ENCODE results near the gene DAB1.

The DAB1 gene

DNA sequence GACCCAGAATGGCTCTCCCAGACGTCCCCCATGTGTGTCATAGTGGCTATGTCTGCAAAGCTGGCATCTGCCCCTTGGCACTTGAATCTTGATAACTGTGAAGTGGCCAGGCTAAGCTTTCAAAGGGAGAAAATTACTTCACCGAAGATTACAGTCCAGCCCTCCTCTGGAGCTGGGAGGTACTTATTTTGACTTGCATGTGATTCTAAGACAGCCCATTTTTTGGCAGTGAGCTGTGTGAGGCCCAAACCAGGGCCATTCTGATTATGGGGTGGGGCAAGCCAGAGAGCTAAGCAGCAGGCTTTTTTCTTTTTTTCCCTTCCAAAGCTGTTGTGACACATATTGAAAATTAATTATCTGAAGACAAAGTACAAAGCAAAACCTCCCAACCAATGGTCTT, 415.9 kb downstream of the DAB1 start:
- H3K9me3 ChIP-seq (ENCODE audit: control insufficient read depth, low read length) = no peaks in the 10 kb centered on the region
- H3K36me3 ChIP-seq (ENCODE audit: control insufficient read depth, insufficient read depth, low read length) = no peaks in the 10 kb centered on the region
- H3K4me3 ChIP-seq (ENCODE audit: low read length) = no peak overlapping the region
- H3K27me3 ChIP-seq (ENCODE audit: control insufficient read depth, insufficient read depth, low read length) = peaks cover 11% of the 10 kb centered on the region
- H3K9ac ChIP-seq (ENCODE audit: low read length) = no peak overlapping the region
- H3K4me1 ChIP-seq (ENCODE audit: control insufficient read depth, insufficient read depth, low read length) = no peaks in the 10 kb centered on the region

DNA sequence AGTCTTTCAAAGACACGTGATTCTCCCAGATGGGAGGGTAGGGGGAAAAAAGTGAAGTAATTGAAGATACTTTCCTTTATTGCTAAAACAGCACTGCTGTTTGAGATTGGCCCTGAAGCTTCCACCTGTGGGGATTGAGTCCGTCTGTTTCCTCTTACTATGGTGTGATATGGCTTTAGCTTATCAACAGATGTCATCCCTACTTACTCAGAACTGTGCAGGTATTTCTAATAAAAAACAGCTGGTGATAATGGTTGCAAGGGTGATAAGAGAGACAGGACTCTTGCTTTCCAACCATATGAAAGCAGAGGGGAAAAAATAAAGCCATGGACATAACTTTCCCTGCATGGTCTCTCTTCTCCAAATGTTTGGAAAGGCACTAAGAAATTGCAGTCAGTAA, 416.4 kb downstream of the DAB1 start:
- no peaks in the 10 kb centered on the region for H3K36me3 ChIP-seq (ENCODE audit: control insufficient read depth, insufficient read depth, low read length)
- peaks cover 11% of the 10 kb centered on the region for H3K27me3 ChIP-seq (ENCODE audit: control insufficient read depth, insufficient read depth, low read length)
- H3K9me3 ChIP-seq (ENCODE audit: control insufficient read depth, low read length) = no peaks in the 10 kb centered on the region
- no peak overlapping the region for H3K4me3 ChIP-seq (ENCODE audit: low read length)
- no peak overlapping the region for H3K9ac ChIP-seq (ENCODE audit: low read length)
- no peaks in the 10 kb centered on the region for H3K4me1 ChIP-seq (ENCODE audit: control insufficient read depth, insufficient read depth, low read length)

DNA sequence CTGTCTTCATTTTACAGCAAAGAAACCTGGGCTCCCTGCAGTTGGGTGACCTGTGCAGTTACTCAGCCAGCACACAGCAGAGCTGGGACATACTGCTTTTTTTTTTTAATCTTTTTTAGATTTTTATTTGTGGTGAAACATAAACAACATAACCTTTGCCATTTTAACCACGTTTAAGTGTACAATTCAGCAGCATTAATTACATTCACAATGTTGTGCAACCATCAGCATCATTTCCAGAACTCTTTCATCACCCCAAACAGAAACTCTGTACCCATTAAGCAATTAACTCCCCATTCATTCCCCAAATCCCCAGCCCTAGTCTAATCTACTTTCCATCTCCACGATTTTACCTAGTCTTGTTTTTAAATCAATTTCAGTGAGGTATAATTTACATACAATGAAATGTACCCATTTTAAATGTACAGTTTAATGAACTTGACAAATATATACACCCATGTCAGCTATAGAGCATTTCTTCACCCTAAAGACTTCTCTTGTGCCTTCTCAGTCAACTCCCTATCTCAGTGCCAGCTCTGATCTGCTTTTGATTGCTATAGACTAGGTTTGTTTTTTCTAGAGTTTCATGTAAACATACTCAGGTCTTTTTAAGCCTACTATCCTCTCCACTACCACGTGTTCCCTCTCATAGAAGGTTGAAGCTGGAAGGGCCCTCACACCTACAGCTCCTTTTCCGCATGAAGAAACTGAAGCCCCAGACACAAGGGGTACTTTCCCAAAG, 420.3 kb downstream of the DAB1 start:
- H3K4me3 ChIP-seq (ENCODE audit: low read length) = no peak overlapping the region
- H3K27me3 ChIP-seq (ENCODE audit: control insufficient read depth, insufficient read depth, low read length) = no peaks in the 10 kb centered on the region
- H3K36me3 ChIP-seq (ENCODE audit: control insufficient read depth, insufficient read depth, low read length) = no peaks in the 10 kb centered on the region
- H3K9me3 ChIP-seq (ENCODE audit: control insufficient read depth, low read length) = no peaks in the 10 kb centered on the region
- H3K9ac ChIP-seq (ENCODE audit: low read length) = no peak overlapping the region
- H3K4me1 ChIP-seq (ENCODE audit: control insufficient read depth, insufficient read depth, low read length) = no peaks in the 10 kb centered on the region

DNA sequence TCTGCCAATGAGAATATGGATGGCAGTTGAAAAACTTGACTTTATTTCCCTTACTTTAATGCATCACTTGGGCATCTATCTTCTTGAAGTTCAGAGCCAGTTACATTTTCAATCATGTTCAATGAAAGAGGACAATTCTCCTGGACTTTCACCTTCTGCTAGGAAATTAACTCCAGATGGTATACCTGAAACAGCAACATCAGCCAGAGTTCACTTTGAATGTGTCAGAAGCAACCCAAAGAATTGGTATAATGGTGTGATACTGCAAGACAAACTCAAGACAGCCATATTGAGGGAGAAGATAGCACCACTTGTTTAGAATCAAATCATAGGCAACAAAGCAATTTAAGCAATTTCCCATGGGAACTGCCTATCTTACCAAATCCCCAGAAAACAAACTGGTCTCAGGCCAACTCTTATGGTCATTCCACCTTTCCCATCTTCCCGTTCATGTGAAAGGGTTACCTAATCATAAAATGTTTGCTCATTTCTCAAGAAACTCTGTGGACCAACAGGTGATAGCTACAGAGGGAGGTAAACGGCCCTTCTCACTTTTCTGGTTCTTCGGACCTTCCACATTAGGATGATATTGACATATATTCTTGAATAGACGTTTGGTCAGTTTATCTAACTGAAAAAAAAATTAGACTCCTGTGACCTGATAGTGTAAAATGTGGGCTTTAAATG, 428.3 kb downstream of the DAB1 start:
- H3K27me3 ChIP-seq (ENCODE audit: control insufficient read depth, insufficient read depth, low read length) = no peaks in the 10 kb centered on the region
- H3K36me3 ChIP-seq (ENCODE audit: control insufficient read depth, insufficient read depth, low read length) = no peaks in the 10 kb centered on the region
- no peaks in the 10 kb centered on the region for H3K4me1 ChIP-seq (ENCODE audit: control insufficient read depth, insufficient read depth, low read length)
- H3K4me3 ChIP-seq (ENCODE audit: low read length) = no peak overlapping the region
- no peak overlapping the region for H3K9ac ChIP-seq (ENCODE audit: low read length)
- H3K9me3 ChIP-seq (ENCODE audit: control insufficient read depth, low read length) = no peaks in the 10 kb centered on the region

DNA sequence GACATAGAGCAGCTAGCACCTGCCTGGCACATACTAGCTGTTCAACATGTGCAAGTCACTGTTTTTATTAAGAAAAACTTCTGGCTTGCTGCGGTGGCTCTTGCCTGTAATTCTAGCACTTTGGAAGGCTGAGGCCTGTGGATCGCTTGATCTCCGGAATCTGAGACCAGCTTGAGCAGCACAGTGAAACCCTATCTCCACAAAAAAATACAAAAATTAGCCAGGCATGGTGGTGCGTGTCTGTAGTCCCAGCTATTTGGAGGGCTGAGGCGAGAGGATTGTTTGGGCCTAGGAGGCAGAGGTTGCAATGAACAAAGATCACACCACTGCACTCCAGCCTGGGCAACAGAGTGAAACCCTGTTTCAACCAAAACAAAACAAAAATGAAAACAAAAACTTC, 430.4 kb downstream of the DAB1 start:
- Histone ChIP-seq H3K4me3 (ENCODE audit: low read length) (no peak overlapping the region), H3K4me1 (ENCODE audit: control insufficient read depth, insufficient read depth, low read length) (no peaks in the 10 kb centered on the region), H3K9me3 (ENCODE audit: control insufficient read depth, low read length) (no peaks in the 10 kb centered on the region), H3K36me3 (ENCODE audit: control insufficient read depth, insufficient read depth, low read length) (no peaks in the 10 kb centered on the region), H3K27me3 (ENCODE audit: control insufficient read depth, insufficient read depth, low read length) (no peaks in the 10 kb centered on the region), H3K9ac (ENCODE audit: low read length) (no peak overlapping the region)

DNA sequence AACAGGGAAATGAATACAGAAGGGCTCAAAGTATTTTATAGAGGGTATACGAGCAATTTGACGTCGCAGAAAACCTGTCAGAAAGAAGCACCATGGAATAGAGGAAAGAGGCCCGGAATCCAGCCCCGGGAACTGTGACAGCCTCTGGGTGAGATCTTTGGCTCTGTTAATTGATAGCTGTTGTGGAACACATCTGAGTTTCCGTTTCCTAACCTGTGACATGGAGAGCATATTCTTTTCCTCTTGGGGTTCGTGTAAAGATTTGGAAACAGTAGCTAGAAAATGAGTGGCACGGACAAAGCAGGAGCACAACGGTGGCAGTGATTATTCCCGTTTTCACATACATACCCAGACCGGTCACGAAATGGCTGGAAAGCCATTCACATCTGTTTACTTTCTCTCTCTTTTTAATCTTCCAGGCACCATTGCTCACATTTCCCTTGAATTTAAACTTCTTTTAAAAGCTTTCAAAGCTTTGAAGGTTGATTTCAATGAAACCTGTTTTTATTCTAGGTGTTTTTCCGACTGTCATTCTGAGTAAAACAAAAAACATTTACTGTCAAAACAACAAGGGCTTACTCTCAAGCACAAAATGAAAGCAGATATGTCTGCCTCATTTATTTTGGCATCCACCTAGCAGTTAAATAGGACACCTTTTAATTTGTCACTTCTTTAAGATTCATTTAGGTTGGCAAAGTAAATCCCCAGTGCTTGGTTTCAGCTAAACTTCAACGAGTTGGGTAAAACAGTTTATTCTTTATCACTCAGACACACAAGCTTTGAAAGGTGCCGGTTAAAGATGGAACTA, 431.3 kb downstream of the DAB1 start:
- H3K9ac ChIP-seq (ENCODE audit: low read length) = no peak overlapping the region
- no peaks in the 10 kb centered on the region for H3K27me3 ChIP-seq (ENCODE audit: control insufficient read depth, insufficient read depth, low read length)
- no peak overlapping the region for H3K4me3 ChIP-seq (ENCODE audit: low read length)
- H3K9me3 ChIP-seq (ENCODE audit: control insufficient read depth, low read length) = no peaks in the 10 kb centered on the region
- no peaks in the 10 kb centered on the region for H3K36me3 ChIP-seq (ENCODE audit: control insufficient read depth, insufficient read depth, low read length)
- no peaks in the 10 kb centered on the region for H3K4me1 ChIP-seq (ENCODE audit: control insufficient read depth, insufficient read depth, low read length)

DNA sequence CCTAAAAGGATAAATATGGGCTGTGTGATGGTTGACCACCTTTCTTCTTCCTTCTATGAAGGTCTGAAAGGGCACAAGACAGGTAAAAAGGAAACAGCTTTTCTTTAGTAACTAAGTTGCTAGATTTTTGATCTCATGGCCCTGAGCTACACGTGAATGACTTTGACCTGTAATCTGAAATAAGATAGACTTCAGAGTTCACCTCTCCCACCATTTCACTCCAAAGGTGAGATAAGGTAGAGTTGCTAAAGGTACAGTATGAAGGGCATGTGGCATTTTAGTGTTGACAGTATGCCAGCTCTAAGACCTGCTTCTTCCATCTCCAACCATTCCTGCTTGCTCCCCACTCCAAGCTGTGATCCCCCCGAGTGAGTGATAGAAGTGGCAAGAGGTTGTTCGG, 432.3 kb downstream of the DAB1 start:
- H3K9ac ChIP-seq (ENCODE audit: low read length) = no peak overlapping the region

DNA sequence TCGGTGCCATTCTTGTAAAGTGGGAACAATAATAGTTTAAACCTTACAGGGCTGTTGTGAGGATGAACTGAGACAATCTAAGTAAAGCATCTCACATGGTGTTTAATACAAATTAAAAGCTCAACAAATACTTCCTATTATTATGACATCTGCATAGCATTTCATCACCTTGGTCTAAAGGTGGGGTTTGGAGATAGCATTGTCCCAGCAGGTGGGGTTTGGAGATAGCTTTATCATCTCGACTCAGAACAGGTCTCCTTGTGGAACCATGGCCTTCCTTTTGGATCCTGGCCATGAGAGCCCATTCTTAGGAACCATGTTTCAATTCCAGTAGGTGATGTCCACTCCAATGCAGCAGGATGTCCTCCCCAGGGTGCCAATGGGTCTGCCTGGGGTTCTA, 437.5 kb downstream of the DAB1 start:
- no peaks in the 10 kb centered on the region for H3K9me3 ChIP-seq (ENCODE audit: control insufficient read depth, low read length)
- H3K4me3 ChIP-seq (ENCODE audit: low read length) = no peak overlapping the region
- no peaks in the 10 kb centered on the region for H3K4me1 ChIP-seq (ENCODE audit: control insufficient read depth, insufficient read depth, low read length)
- peaks cover 26% of the 10 kb centered on the region for H3K27me3 ChIP-seq (ENCODE audit: control insufficient read depth, insufficient read depth, low read length)
- H3K9ac ChIP-seq (ENCODE audit: low read length) = no peak overlapping the region
- H3K36me3 ChIP-seq (ENCODE audit: control insufficient read depth, insufficient read depth, low read length) = no peaks in the 10 kb centered on the region

More for the DNA sequence above, 432.3 kb downstream of the DAB1 start:
- Histone ChIP-seq H3K36me3 (ENCODE audit: control insufficient read depth, insufficient read depth, low read length) (no peaks in the 10 kb centered on the region), H3K4me1 (ENCODE audit: control insufficient read depth, insufficient read depth, low read length) (no peaks in the 10 kb centered on the region), H3K27me3 (ENCODE audit: control insufficient read depth, insufficient read depth, low read length) (peaks cover under 1% of the 10 kb centered on the region), H3K9me3 (ENCODE audit: control insufficient read depth, low read length) (no peaks in the 10 kb centered on the region), H3K4me3 (ENCODE audit: low read length) (no peak overlapping the region)

DNA sequence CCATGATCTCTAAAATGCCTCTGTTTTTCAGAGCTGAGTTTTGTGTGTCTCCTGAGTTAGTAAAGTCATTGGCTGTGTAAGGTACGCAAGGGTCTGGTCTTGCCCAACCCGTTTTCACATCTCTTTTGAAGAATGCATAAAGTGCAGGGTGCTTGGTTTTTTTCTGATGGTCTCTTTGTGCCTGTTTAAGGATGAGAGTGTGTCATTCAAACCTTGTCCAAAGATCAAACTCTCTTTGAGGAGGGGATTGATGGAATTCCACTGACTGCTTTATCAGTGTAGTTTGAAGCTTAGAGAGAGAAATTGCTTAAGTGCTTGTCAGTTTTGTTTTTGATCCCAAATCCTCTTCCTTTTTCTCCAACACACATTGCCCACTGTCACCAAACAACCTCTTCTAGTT, 438.0 kb downstream of the DAB1 start:
- no peak overlapping the region for H3K4me3 ChIP-seq (ENCODE audit: low read length)
- H3K9ac ChIP-seq (ENCODE audit: low read length) = no peak overlapping the region
- no peaks in the 10 kb centered on the region for H3K36me3 ChIP-seq (ENCODE audit: control insufficient read depth, insufficient read depth, low read length)
- H3K27me3 ChIP-seq (ENCODE audit: control insufficient read depth, insufficient read depth, low read length) = peaks cover 32% of the 10 kb centered on the region
- no peaks in the 10 kb centered on the region for H3K4me1 ChIP-seq (ENCODE audit: control insufficient read depth, insufficient read depth, low read length)
- H3K9me3 ChIP-seq (ENCODE audit: control insufficient read depth, low read length) = no peaks in the 10 kb centered on the region

DNA sequence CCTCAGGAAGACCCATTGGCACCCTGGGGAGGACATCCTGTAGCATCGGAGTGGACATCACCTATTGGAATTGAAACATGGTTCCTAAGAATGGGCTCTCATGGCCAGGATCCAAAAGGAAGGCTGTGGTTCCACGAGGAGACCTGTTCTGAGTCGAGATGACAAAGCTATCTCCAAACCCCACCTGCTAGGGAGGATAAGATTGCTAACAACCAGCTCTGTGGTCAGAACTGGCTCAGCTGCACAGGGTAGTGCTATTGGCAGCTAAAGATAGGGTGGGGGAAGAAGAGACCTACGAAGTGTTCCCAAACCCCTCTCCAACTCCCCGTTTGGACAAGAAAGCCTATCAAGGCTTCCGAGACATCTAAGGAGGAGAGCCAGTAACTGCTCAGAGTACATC, 440.4 kb downstream of the DAB1 start:
- Histone ChIP-seq H3K9me3 (ENCODE audit: control insufficient read depth, low read length) (no peaks in the 10 kb centered on the region), H3K27me3 (ENCODE audit: control insufficient read depth, insufficient read depth, low read length) (peaks cover 44% of the 10 kb centered on the region), H3K4me1 (ENCODE audit: control insufficient read depth, insufficient read depth, low read length) (no peaks in the 10 kb centered on the region), H3K9ac (ENCODE audit: low read length) (no peak overlapping the region), H3K4me3 (ENCODE audit: low read length) (no peak overlapping the region), H3K36me3 (ENCODE audit: control insufficient read depth, insufficient read depth, low read length) (no peaks in the 10 kb centered on the region)

DNA sequence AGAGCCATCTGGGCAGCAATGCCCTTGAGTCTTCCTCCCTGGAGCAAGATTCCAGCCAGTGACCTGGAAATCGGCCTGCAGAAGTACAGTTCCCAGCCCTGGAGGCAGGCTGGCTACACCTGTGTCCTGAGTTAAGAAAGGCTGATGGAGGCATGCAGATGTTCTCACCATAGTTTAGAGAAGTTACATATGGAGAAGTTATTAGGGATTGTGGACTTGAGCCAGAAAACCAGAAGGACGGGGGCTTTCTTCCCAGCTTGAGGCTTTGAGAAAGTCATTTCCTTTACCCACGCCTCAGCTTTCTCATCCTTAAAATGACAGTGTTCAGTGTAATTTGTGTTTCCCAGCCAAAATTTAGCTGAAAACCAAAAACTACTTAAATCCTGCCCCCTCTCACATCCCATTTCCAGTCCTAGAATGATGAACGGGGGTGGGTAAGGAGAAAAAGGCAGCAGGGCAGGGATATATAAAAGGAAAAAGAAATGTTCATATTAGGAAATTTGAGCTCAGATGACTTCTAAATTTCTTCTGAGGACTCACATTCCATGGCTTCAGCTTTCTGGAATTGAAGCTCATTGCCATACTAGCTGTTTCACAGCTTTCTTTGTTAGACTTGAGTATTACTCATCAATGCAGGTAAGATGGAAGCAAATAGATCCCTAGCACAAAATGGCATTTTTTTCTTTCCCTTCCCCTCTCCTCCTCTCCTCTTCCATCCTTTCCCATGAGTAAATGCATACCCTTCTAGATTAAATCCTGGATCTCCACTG, 443.7 kb downstream of the DAB1 start:
- no peak overlapping the region for H3K9ac ChIP-seq (ENCODE audit: low read length)
- H3K9me3 ChIP-seq (ENCODE audit: control insufficient read depth, low read length) = no peaks in the 10 kb centered on the region
- H3K4me1 ChIP-seq (ENCODE audit: control insufficient read depth, insufficient read depth, low read length) = no peaks in the 10 kb centered on the region
- H3K27me3 ChIP-seq (ENCODE audit: control insufficient read depth, insufficient read depth, low read length) = peaks cover 61% of the 10 kb centered on the region
- no peaks in the 10 kb centered on the region for H3K36me3 ChIP-seq (ENCODE audit: control insufficient read depth, insufficient read depth, low read length)
- H3K4me3 ChIP-seq (ENCODE audit: low read length) = no peak overlapping the region

Data from mucosa of stomach (tissue), 1 donor.